ENCODE data around the gene VAV2.

- TF ChIP-seq CTCF (IDR thresholded peaks at IDR 0.05) (no peak), POLR2A (IDR thresholded peaks at IDR 0.05) (no peak)
Measured at GRCh38 chr9:133968966-133969617, 23.0 kb downstream of the VAV2 start.

Measured in uterus (tissue), 2 donors.